Naive thymus-derived CD4-positive, alpha-beta T cell (primary cell): ENCODE data around the gene SFXN5. TPM values are rescaled to one million over a fixed set of nuclear protein-coding genes. Genes with fewer than 3 reads are reported as not detected.

ENCODE experiments used
- ATAC-seq: fragments of 150-1000 bp; cut with Tn5 transposase; 2 replicates; pipeline ENCODE4 v1.10.0; 2021; ENCODE audit warnings: mild to moderate bottlenecking, moderate library complexity
- CTCF ChIA-PET: fragments of 350-600 bp; sonication (Branson Sonifier 250); formaldehyde crosslinking; loops from one replicate; lab custom pipeline; 2021; ENCODE audit warnings: antibody characterized with exemption; lab: Charles Lee
- POLR2A ChIA-PET: fragments of 350-600 bp; sonication (Branson Sonifier 250); formaldehyde crosslinking; loops from one replicate; lab custom pipeline; 2021; ENCODE audit warnings: antibody characterized with exemption, inconsistent platforms; lab: Charles Lee
- DNase-seq, 9 donors: peaks; one replicate each; pipeline versions ENCODE4 v3.0.0 to v3.0.0-alpha.2; 2020 to 2022; ENCODE audit warnings: mixed read lengths in 1 of 9
- H3K27ac ChIP-seq: one replicate; pipeline ENCODE4 v1.7.0; 2013; ENCODE audit warnings: mild to moderate bottlenecking, low read depth, low read length, moderate library complexity
- H3K27me3 ChIP-seq, 2 donors: one replicate each; pipeline ENCODE4 v1.7.0; 2013; ENCODE audit warnings: low read length in 2 of 2, mild to moderate bottlenecking in 2 of 2, moderate library complexity in 2 of 2; ENCODE audit not compliant: control insufficient read depth in 2 of 2, insufficient read depth in 2 of 2
- H3K36me3 ChIP-seq, 3 experiments: 1 replicate in 2 of 3; 2 replicates in 1 of 3; pipeline ENCODE4 v1.7.0; 2013; ENCODE audit warnings: low read length in 3 of 3, mild to moderate bottlenecking in 3 of 3, moderate library complexity in 1 of 3; ENCODE audit not compliant: insufficient read depth in 3 of 3, control insufficient read depth in 2 of 3
- H3K4me1 ChIP-seq, 2 donors: one replicate each; pipeline ENCODE4 v1.7.0; 2013; ENCODE audit warnings: low read length in 2 of 2, mild to moderate bottlenecking in 2 of 2, moderate library complexity in 1 of 2; ENCODE audit not compliant: control insufficient read depth in 2 of 2, insufficient read depth in 2 of 2
- H3K4me3 ChIP-seq: 2 replicates; pipeline ENCODE4 v1.7.0; 2013; ENCODE audit warnings: mild to moderate bottlenecking, low read length
- H3K9me3 ChIP-seq, 3 experiments: 1 replicate in 2 of 3; 2 replicates in 1 of 3; pipeline ENCODE4 v1.7.0; 2013; ENCODE audit warnings: low read length in 3 of 3; ENCODE audit not compliant: control insufficient read depth in 2 of 3
- H3K27ac Mint-ChIP-seq, 9 donors: one replicate each; pipeline ENCODE4 v1.8.0; 2020 to 2022; ENCODE audit warnings: mixed read lengths in 9 of 9, mild to moderate bottlenecking in 8 of 9, moderate library complexity in 5 of 9, inconsistent platforms in 2 of 9
- H3K27me3 Mint-ChIP-seq, 5 donors: one replicate each; pipeline ENCODE4 v1.8.0; 2021 to 2022; ENCODE audit warnings: mixed read lengths in 5 of 5, mild to moderate bottlenecking in 1 of 5
- H3K36me3 Mint-ChIP-seq, 5 donors: one replicate each; pipeline ENCODE4 v1.8.0; 2020 to 2022; ENCODE audit warnings: mixed read lengths in 5 of 5, mild to moderate bottlenecking in 3 of 5, inconsistent platforms in 1 of 5
- H3K4me1 Mint-ChIP-seq, 7 donors: one replicate each; pipeline ENCODE4 v1.8.0; 2020 to 2022; ENCODE audit warnings: mixed read lengths in 7 of 7, mild to moderate bottlenecking in 3 of 7, inconsistent platforms in 1 of 7
- H3K4me3 Mint-ChIP-seq, 10 donors: one replicate each; pipeline ENCODE4 v1.8.0; 2020 to 2022; ENCODE audit warnings: mild to moderate bottlenecking in 10 of 10, mixed read lengths in 10 of 10, moderate library complexity in 6 of 10, inconsistent platforms in 2 of 10
- H3K9me3 Mint-ChIP-seq, 11 donors: one replicate each; pipeline ENCODE4 v1.8.0; 2020 to 2022; ENCODE audit warnings: mixed read lengths in 11 of 11, mild to moderate bottlenecking in 4 of 11, inconsistent platforms in 1 of 11, moderate library complexity in 1 of 11
- intact Hi-C, 2 donors: fragments of 100-400 bp; cut with micrococcal nuclease; formaldehyde crosslinking; loops; one replicate each; pipeline ENCODE4 v1.15.1; 2023
- polyA plus RNA-seq, 2 donors: library from polyadenylated mRNA; unstranded; fragments of 300-500 nt; fragmentation: Illumina TruSeq; gene quantifications; one replicate each; pipeline ENCODE4 v1.2.3, GENCODE V29; 2021
- total RNA-seq, 6 experiments: library from RNA in 5 of 6; stranded (reverse) in 5 of 6; gene quantifications; 1 replicate in 5 of 6; 2 replicates in 1 of 6; pipeline ENCODE4 v1.2.3 and lab custom pipeline; 2021 to 2026

Gene SFXN5
- total and polyA plus RNA-seq, 7 experiments from 2014 or later = 2.2 to 17.4 (median 9.1) TPM

DNA sequence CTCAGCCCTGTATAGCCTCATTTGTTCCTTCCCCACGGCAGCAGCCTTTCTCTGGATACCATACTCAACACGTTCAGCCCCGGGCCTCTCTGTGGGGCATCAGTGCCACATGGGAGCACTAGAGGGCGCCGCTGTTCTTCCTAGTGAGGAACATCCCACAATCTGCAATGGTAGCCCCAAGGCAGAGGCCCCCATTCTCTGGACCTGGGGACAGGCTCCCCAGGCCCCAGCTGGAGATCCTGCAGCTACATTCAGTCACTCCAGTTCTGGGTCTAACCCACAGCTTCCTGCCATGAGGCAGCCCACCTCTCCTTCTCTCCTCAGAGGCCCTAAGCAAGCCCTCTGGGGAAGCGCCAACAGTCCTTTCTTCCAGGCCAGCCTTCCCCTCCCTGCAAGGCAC, 14.2 kb upstream of the SFXN5 start:
- ATAC-seq = peak; percentile 92

DNA sequence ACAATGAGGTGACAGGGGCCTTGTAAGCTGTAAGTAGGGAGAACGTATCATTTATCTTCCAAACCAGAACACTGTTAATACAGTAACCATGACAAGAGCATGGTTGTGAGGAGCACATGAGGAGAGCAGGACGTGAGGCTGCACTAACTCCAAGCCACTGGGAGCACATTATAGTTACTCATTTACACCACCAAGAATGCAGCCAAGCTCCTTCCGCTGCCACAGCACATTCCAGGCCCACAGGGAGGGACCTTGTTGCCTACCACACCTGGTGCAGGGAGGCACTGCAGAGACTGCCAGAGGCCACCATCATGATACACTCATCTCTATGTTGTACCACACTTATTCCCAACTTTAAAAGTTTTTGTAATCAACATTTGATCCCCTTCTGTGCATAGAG, 13.5 kb upstream of the SFXN5 start:
- Mint-ChIP-seq H3K4me1 (peaks cover 0 to 2% (median 0%) of the 10 kb centered on the region in 7 donors), H3K4me3 (no peak overlapping the region), H3K27ac (no peak overlapping the region), H3K9me3 (no peaks in the 10 kb centered on the region), H3K36me3 (peaks cover 0 to 11% (median 3%) of the 10 kb centered on the region in 5 donors), H3K27me3 (no peaks in the 10 kb centered on the region)
- no peak for ATAC-seq
- Histone ChIP-seq H3K36me3 (peaks cover 0 to 22% (median 0%) of the 10 kb centered on the region in 3 experiments), H3K4me1 (no peaks in the 10 kb centered on the region), H3K27me3 (no peaks in the 10 kb centered on the region), H3K27ac (no peak overlapping the region), H3K4me3 (no peak overlapping the region), H3K9me3 (no peaks in the 10 kb centered on the region)
- ChIA-PET CTCF (interaction anchor here (1.1 to 5.0 kb wide), 15 partner anchors 8 to 128 kb away, joined by 3 to 44 read pairs (median 4); partner anchors contain the start of gene RAB11FIP5), POLR2A (no interaction called here)
- intact Hi-C loops = loop anchor here (1.0 to 5.0 kb wide), 6 partner anchors 14 to 127 kb away; partner anchors contain the start of gene SFXN5 (in 1 of the 2)
- no peak for DNase-seq

More for the DNA sequence above, 14.2 kb upstream of the SFXN5 start:
- POLR2A ChIA-PET = interaction anchor here (1.1 kb wide), 1 partner anchor 92 kb away, joined by 3 read pairs; no protein-coding TSS in a partner anchor
- CTCF ChIA-PET = interaction anchor here (0.7 to 5.0 kb wide), 15 partner anchors 9 to 148 kb away, joined by 3 to 44 read pairs (median 4); partner anchors contain the start of genes CCT7 and RAB11FIP5
- Histone ChIP-seq H3K36me3 (peaks cover 0 to 22% (median 0%) of the 10 kb centered on the region in 3 experiments), H3K4me1 (no peaks in the 10 kb centered on the region), H3K27ac (no peak overlapping the region), H3K27me3 (no peaks in the 10 kb centered on the region), H3K9me3 (no peaks in the 10 kb centered on the region), H3K4me3 (no peak overlapping the region)
- Mint-ChIP-seq H3K36me3 (peaks cover 0 to 11% (median 3%) of the 10 kb centered on the region in 5 donors), H3K27me3 (no peaks in the 10 kb centered on the region), H3K4me3 (no peak overlapping the region), H3K27ac (peak overlapping the region in 1 of 9 donors; percentile 13), H3K4me1 (peaks cover 0 to 2% (median 0%) of the 10 kb centered on the region in 7 donors), H3K9me3 (no peaks in the 10 kb centered on the region)
- peak; percentile 52 to 79 (median 71) for DNase-seq
- intact Hi-C loops = loop anchor here (1.0 to 5.0 kb wide), 6 partner anchors 14 to 127 kb away; partner anchors contain the start of gene SFXN5 (in 1 of the 2)

DNA sequence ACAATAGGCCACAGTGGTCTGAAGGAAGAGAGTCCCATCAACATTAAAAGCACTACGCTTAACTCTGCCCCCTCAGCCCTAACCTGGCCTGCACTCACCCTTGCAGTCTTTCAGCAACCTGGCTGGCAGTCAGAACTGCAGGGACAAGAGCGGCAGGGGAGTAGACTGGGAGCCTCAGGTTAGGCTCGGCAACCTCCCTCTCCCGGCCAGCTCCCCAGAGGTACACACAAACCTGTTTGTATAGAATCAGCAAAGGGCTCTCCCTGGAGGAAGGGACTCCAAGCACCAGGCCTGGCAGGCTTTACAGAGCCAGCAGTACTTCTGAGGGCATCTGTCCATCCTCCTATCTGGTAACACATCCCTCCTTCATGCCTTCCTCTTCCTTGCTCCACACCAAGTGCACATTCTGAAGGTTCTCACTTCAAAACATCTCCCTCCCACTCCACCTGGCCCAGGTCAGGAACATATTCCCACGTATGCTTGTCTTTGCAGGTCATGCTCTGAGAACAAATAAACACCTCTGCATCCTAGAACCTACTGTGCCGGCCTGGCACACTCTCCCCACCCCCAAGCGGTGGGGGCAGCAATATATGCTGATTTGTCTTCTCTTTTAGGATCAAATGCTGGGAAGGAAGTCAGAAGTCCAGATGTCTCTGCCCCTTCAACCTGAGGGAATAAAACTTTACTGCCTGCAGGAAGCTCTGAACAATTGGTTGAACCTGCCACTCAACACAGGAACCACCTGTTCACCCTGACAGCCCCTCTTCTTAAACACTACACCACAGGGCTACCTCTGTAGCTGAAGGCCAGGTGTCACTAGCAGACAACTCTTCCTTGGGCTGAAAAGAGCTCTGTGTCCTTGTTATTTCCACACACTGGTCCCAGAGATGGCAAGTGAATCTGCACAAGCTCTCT, 12.6 kb upstream of the SFXN5 start:
- no peak overlapping the region for H3K27ac ChIP-seq
- H3K27me3 ChIP-seq = no peaks in the 10 kb centered on the region
- ChIA-PET CTCF (interaction anchor here (1.3 to 5.0 kb wide), 9 partner anchors 16 to 128 kb away, joined by 3 to 44 read pairs (median 7); no protein-coding TSS in a partner anchor), POLR2A (no interaction called here)
- H3K36me3 ChIP-seq = peaks cover 0 to 22% (median 0%) of the 10 kb centered on the region in 3 experiments
- no peak overlapping the region for H3K4me3 ChIP-seq
- H3K27ac Mint-ChIP-seq = peak overlapping the region in 1 of 9 donors; percentile 62
- intact Hi-C loops = no loop called here
- peaks cover 0 to 3% (median 0%) of the 10 kb centered on the region in 7 donors for H3K4me1 Mint-ChIP-seq
- no peaks in the 10 kb centered on the region for H3K27me3 Mint-ChIP-seq
- DNase-seq = no peak
- H3K36me3 Mint-ChIP-seq = peaks cover 0 to 11% (median 3%) of the 10 kb centered on the region in 5 donors
- H3K4me3 Mint-ChIP-seq = no peak overlapping the region
- H3K4me1 ChIP-seq = no peaks in the 10 kb centered on the region
- H3K9me3 ChIP-seq = no peaks in the 10 kb centered on the region
- no peak for ATAC-seq
- no peaks in the 10 kb centered on the region for H3K9me3 Mint-ChIP-seq

DNA sequence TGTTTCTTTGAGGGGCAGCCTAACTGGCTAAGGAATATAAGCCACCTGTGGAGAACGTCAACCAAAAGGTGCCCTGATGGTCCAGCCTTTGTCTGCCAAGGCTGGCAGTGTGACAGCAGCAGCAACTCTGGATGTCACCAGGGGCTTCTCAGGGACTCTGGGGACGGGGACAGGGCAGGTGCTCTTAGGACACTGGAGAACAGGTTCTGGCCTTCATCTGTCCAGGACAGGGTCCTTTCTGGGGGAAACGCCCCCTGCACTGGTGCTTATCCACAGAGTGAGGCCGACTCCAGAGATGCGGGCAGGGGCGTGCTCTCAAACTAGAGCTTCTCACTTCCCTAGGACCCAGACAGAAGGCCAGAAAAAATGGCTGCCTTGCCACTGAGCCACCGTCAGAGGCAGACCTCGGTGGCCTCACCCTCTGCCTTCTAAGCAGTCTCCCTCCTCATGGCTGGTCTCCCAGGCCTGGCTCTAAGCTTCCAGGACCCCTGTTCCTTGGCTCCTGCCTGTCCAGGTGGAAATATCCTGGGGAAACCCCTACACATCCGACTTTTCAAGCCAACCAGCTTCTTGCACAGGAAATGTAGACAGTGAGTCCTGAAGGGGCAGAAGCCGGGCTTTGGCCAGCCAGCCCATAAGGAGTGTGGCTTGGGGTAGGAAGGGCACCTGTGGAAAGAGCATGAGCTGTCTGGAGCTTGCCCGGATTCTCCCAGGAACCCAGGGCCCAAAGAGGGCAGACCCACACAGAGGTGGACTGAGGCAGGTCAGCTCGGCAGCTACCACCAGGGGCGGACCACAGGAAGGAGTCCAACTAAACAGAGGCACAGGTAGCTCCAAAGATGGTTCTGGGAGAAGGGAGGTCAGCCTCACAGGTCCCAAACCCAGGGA, 11.3 kb upstream of the SFXN5 start:
- CTCF ChIA-PET = interaction anchor here (0.8 to 5.0 kb wide), 3 partner anchors 74 to 94 kb away, joined by 3 to 31 read pairs (median 24); no protein-coding TSS in a partner anchor
- POLR2A ChIA-PET = no interaction called here
- H3K4me1 Mint-ChIP-seq = peaks cover 0 to 8% (median 0%) of the 10 kb centered on the region in 7 donors

DNA sequence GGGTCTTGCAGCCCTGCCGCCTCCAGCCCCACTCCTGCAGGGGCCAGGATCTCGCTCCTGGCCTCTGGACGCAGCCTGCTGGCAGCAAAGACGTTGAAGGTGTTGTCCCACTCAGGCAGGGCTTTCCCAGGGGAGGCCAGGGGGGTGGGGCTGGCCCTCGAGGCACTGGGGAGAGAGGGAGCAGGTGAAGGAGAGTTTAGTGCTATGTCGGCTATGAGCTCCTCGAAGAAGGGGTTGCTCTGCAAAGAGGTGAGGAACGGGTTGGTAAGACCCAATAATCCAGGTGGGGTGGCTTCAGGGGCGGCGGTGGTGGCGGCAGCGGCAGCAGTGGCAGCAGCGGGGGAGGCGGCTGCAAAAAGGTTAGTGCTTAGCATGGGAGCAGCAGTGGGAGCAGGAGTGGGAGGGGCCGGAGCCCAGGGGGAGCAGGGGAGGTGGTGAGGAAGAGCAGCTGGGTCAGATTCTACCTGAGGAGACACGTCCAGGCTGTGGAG, 9.7 kb upstream of the SFXN5 start:
- peaks cover 0 to 10% (median 0%) of the 10 kb centered on the region in 7 donors for H3K4me1 Mint-ChIP-seq
- no peaks in the 10 kb centered on the region for H3K36me3 ChIP-seq
- H3K27me3 ChIP-seq = no peaks in the 10 kb centered on the region
- intact Hi-C loops = no loop called here
- no peaks in the 10 kb centered on the region for H3K27me3 Mint-ChIP-seq
- CTCF ChIA-PET = no interaction called here
- H3K9me3 Mint-ChIP-seq = no peaks in the 10 kb centered on the region
- POLR2A ChIA-PET = no interaction called here
- no peaks in the 10 kb centered on the region for H3K4me1 ChIP-seq
- no peak overlapping the region for H3K4me3 ChIP-seq
- DNase-seq (no peak), ATAC-seq (no peak)
- H3K36me3 Mint-ChIP-seq = peaks cover 0 to 11% (median 3%) of the 10 kb centered on the region in 5 donors
- no peak overlapping the region for H3K27ac ChIP-seq
- H3K9me3 ChIP-seq = no peaks in the 10 kb centered on the region
- H3K4me3 Mint-ChIP-seq = no peak overlapping the region
- H3K27ac Mint-ChIP-seq = no peak overlapping the region

More for the DNA sequence above, 11.3 kb upstream of the SFXN5 start:
- H3K36me3 ChIP-seq = peaks cover 0 to 9% (median 0%) of the 10 kb centered on the region in 3 experiments
- no peaks in the 10 kb centered on the region for H3K27me3 ChIP-seq
- Mint-ChIP-seq H3K36me3 (peaks cover 0 to 11% (median 3%) of the 10 kb centered on the region in 5 donors), H3K27me3 (no peaks in the 10 kb centered on the region), H3K27ac (no peak overlapping the region), H3K9me3 (no peaks in the 10 kb centered on the region), H3K4me3 (no peak overlapping the region)
- intact Hi-C loops = no loop called here
- no peaks in the 10 kb centered on the region for H3K9me3 ChIP-seq
- no peak overlapping the region for H3K4me3 ChIP-seq
- H3K4me1 ChIP-seq = no peaks in the 10 kb centered on the region
- DNase-seq (no peak), ATAC-seq (no peak)
- H3K27ac ChIP-seq = no peak overlapping the region
